HepG2 (cell line): Measurements from ENCODE around the gene KCNJ4.

Experiments
- HNF4G ChIP-seq, 2 experiments: sonication (generic) in 1 of 2; formaldehyde crosslinking in 1 of 2; IDR thresholded peaks; 2 replicates each; pipeline versions ENCODE4 v1.4.0 to v1.6.1; 2011 to 2020; ENCODE audit warnings: borderline replicate concordance in 2 of 2, low read depth in 2 of 2, mild to moderate bottlenecking in 2 of 2, low read length in 1 of 2, missing genetic modification reagents in 1 of 2, moderate library complexity in 1 of 2
- MNT ChIP-seq: fragments of 450-650 bp; IDR thresholded peaks from 2 replicates; pipeline ENCODE4 v1.6.1; 2016
- NR2C2 ChIP-seq: sonication (generic); formaldehyde crosslinking; IDR thresholded peaks from 2 replicates; pipeline ENCODE4 v1.4.0; 2020; ENCODE audit warnings: missing genetic modification reagents, mild to moderate bottlenecking, moderate library complexity, borderline replicate concordance
- PITX1 ChIP-seq: sonication (generic); formaldehyde crosslinking; IDR thresholded peaks from 2 replicates; pipeline ENCODE4 v1.5.1; 2020; ENCODE audit warnings: mild to moderate bottlenecking, missing genetic modification reagents
- POGZ ChIP-seq: sonication (generic); formaldehyde crosslinking; IDR thresholded peaks from 2 replicates; pipeline ENCODE4 v1.4.0; 2020; ENCODE audit warnings: mild to moderate bottlenecking, missing genetic modification reagents
- RAD21 ChIP-seq: fragments of 450-650 bp; formaldehyde crosslinking; IDR thresholded peaks from 2 replicates; pipeline ENCODE4 v1.5.0; 2020; ENCODE audit warnings: mild to moderate bottlenecking
- SP5 ChIP-seq: IDR thresholded peaks from 2 replicates; pipeline ENCODE4 v1.6.1; 2016; ENCODE audit warnings: low read depth, borderline replicate concordance
- ZNF496 ChIP-seq: sonication (generic); formaldehyde crosslinking; IDR thresholded peaks from 2 replicates; pipeline ENCODE4 v1.8.1; 2023; ENCODE audit warnings: mild to moderate bottlenecking, moderate library complexity, missing genetic modification reagents; ENCODE audit not compliant: insufficient replicate concordance
- ZNF513 ChIP-seq: sonication (generic); formaldehyde crosslinking; conservative IDR thresholded peaks from 2 replicates; pipeline ENCODE4 v1.5.0; 2020; ENCODE audit warnings: missing genetic modification reagents

GRCh38 chr22:38419121-38419857, 35.7 kb downstream of the KCNJ4 start:
- TF ChIP-seq POGZ, result no peak
- TF ChIP-seq PITX1 (CRISPR knock-in tag), result no peak
- TF ChIP-seq RAD21 (CRISPR knock-in tag), result no peak
- no peak for TF ChIP-seq SP5 (CRISPR knock-in tag)
- TF ChIP-seq MNT, result no peak
- no peak for TF ChIP-seq ZNF496 (CRISPR knock-in tag)
- TF ChIP-seq NR2C2, result no peak
- no peak for TF ChIP-seq HNF4G (IDR thresholded peaks at IDR 0.05; ENCODE audit: borderline replicate concordance, low read depth, low read length)
- no peak for TF ChIP-seq HNF4G (CRISPR knock-in tag; IDR thresholded peaks at IDR 0.05; ENCODE audit: borderline replicate concordance, low read depth)
- TF ChIP-seq ZNF513, result no peak
